Islet of Langerhans (tissue), 1 donor: Measurements from ENCODE around the gene FBXW7.

ENCODE experiments used
- FAIRE-seq: peaks from one replicate; lab custom pipeline; 2011; peaks lifted over from hg19 to GRCh38; lab: Jason Lieb, UNC

The FBXW7 gene

DNA sequence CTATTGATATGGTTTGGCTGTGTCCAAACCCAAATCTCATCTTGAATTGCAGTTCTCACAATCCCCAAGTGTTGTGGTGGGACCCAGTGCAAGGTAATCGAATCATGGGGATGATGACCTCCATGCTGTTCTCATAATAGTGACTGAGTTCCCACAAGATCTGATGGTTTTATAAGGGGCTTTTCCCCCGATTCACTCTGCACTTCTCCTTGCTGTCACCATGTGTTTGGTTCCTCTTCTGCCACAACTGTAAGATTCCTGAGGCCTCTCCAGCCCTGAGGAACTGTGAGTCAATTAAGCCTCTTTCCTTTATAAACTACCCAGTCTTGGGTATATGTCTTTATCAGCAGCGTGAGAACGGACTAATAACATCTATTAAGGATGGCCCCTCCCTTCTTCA lies 68.8 kb downstream of the FBXW7 start:
- no peak for FAIRE-seq

DNA sequence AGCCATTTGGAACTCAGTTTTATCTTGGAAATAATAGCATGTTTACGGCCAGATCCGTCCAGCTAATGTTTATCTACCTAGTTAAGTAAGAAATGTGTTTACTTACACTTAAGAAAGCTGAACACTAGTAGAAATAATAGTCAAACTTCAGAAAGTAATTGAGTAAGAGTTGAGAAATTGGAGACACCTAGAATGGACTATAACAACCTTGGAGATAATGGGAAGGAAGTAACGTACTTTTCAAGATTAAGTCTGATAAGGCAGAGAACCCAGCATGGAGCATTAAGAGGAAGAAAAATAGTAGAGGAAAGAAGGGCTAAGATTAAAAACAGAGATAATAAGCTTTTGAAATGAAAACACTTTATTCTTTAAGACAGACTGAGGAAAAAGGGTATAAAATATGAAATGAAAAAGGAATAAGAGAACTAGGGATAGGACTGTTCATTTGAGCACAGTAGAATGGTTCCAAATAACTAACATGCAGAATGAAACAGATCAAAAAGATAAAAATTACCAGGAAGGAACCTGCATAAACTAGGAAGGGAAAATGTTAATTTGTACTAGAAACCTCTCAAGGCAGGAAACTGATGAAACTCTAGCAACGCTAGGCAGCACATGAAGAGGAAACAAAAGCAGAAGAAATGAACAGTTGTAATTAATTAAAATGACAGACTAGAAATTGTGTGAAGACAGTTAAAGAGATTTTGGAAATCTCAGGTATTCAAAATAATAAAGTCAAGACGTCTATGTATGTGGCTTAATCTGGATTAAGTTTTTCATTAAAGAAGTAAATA lies 71.7 kb downstream of the FBXW7 start:
- FAIRE-seq: no peak

- no peak for FAIRE-seq
Observed at GRCh38 chr4:152463562-152463961, 72.3 kb downstream of the FBXW7 start.

DNA sequence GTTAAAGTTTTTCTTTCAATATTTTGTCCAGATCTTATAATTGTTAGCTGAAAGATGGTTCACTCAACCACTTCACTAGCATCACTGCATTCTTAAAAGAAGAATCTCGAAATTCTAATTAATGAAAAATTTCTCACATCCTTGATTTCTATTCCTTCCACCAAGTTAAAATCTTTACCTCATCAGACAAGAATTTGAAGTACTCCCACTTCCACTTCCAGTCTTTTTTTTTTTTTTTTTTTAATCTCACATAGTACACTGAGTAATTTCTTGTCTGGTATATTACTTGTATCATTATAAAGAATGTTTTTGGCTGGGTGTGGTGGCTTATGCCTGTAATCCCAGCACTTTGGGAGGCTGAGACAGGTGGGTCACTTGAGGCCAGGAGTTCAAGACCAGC lies 73.2 kb downstream of the FBXW7 start:
- no peak for FAIRE-seq

GRCh38 chr4:152462047-152462446 lies 73.8 kb downstream of the FBXW7 start:
- FAIRE-seq: no peak

DNA sequence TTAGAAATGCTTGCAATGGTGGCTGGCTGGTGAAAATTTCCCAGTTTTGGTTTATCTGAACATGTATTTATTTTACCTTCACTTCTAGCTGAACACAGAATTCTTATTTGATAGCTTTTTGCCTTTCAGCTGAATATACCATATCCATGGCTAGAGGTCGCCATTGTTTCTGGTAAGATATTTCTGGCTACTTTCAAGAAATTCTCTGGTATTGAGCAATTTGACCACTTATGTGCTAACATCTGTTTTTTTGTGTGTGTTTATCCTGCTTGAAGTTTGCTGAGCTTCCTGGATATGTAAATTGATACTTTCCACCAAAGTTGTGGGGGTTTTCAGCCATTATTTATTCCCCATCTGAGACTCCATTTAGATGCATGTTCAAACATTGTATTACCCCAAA lies 75.4 kb downstream of the FBXW7 start:
- FAIRE-seq: no peak

- no peak for FAIRE-seq
Observed at GRCh38 chr4:152459326-152459725, 76.6 kb downstream of the FBXW7 start.

GRCh38 chr4:152458801-152459302 lies 77.0 kb downstream of the FBXW7 start:
- FAIRE-seq: no peak

DNA sequence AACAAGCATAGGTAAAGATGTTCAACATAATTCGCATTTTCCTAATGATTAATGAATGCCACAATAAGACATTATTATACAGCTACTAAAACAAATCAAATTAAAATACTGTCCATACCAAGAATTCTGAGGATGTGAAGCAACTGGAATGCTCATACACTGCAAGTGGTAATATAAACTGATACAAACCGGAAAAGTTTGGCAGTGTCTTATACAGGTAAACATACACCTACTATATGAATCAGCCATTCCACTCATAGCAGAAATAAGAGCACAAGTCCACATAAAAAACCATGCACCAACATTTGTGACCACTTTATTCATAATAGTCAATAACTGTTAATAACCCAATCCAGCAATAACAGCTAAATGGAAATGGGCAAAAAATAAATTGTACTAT lies 79.3 kb downstream of the FBXW7 start:
- FAIRE-seq: no peak

DNA sequence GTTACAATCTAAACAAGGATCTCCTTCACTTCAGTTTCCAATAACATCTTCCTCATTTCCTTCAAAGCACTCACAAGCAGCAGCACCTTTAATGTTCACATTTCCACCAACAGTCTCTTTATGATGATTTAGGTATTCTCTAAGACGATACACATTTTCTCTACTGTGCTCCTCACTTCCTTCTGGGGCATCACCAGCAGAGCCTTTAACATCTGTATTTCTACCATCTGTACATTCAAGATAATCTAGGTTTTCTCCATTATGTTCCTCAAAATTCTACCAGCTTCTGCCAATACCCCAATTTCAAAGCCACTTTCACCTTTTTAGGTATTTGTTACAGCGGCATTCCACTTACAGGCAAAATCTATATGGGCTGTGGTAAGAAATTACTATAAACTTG lies 80.6 kb downstream of the FBXW7 start:
- FAIRE-seq: no peak

DNA sequence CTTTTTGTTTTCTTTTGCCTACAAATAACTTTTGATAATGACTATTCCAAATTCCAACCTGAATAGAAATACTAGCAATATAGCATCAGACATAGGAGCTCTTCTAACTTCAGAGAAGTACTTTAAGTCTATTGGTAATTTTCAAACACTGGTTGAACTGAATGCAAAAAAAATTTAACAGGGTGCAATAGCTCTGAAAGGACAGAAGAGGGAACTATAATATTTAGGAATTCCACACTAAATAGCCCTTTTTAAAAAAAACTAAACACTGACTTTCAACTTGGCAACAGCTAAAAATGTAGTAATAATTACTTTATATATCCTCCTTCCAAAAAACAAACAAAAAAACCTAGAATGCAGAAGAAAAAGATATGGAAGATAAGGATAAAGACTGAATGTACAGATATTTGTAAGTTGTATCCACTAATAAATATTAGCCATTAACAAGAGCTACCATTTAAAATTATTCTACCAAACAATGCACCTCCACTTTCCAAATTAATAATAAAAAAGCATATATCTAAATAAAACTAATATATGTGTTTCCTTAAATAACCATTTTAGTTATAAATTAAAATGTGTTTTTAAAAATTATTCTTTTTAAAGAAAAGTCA lies 81.4 kb downstream of the FBXW7 start:
- FAIRE-seq: peak; percentile 99

- FAIRE-seq: no peak
Observed at GRCh38 chr4:152451496-152451895, 84.4 kb downstream of the FBXW7 start.

GRCh38 chr4:152448854-152449253 lies 87.0 kb downstream of the FBXW7 start:
- peak; percentile 69 for FAIRE-seq

DNA sequence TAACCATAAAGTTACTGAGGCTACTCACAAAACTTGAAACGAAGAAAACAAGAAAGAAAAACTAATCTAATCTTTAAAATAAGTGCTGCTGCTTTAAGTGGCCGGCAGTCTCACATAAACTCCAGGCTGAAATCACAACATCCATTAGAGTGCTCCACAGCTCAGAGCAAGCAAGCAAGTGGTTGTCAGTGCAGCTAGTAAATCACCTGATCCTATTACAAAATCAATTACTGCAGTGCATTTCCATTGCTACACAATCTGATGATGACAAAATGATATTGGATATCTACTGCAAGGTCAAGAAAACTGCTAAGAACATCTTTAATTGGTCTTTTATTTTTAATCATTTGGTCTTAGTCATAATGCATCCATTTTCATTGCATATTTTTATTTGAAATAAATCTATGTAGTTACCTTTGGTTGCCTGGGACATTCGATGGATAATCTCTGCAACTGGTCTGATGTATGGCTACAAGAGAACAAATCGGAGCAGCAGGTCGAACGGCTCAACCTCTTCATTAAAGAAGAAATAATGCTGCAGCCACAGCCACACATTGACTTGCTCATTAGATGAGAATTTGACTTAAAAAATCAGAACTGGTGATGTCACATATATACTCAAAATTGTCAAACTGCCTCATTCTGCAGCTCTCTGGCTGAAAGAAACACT lies 87.7 kb downstream of the FBXW7 start:
- FAIRE-seq: peak; percentile 86

DNA sequence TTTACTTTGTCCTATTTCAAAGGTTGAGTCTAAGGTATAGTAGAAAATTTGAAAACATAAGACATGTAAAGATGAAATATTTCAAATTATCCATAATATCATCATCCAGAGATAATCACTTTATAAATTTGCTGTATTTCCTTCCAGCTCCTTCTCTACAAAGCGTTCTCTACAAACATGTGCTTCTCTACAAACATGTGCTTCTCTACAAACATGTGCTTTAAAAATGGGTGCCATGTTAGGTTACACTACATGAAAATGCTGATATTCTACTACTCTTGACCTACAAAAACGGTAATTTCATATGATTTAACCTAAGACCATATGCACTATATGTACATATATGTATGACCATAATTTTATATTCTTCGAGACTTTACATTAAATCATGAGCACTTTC lies 92.0 kb downstream of the FBXW7 start:
- peak; percentile 5 for FAIRE-seq

- no peak for FAIRE-seq
Observed at GRCh38 chr4:152437561-152437960, 98.3 kb downstream of the FBXW7 start.

DNA sequence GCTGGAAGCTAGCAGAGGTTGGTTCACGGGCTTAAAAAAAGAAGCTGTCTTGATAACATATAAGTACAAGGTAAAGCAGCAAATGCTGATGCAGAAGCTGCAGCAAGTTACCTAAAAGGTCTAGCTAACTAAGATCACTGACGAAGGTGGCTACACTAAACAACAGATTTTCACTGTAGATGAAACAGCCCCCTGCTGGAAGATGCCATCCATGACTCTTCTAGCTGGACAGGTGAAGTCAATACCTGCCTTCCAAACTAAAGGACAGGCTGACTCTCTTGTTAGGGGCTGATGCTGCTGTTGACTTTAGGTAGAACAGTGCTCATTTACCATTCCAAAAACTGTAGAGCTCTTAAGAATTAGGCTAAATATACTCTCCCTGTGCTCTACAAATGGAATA lies 99.5 kb downstream of the FBXW7 start:
- no peak for FAIRE-seq

GRCh38 chr4:152434011-152434410 lies 101.9 kb downstream of the FBXW7 start:
- no peak for FAIRE-seq

DNA sequence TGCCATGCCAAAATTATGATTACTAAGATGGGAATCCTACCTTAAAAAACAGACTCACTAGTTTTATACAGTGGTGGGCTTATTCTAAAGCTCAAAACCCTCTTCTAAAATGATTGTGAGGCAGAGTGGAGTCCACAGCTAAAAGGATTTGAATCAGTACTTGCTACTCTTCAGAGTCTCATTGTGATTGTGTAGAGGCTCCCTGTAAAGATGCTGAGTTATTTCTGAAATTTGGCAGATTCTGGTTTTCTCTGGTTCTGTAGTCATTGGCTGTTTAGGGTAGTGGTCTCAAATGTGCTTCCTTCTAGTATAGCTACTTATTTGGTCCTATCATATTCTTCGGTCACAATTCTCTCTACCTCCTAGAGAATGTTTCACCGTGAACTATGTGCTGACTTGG lies 104.1 kb downstream of the FBXW7 start:
- FAIRE-seq: no peak

DNA sequence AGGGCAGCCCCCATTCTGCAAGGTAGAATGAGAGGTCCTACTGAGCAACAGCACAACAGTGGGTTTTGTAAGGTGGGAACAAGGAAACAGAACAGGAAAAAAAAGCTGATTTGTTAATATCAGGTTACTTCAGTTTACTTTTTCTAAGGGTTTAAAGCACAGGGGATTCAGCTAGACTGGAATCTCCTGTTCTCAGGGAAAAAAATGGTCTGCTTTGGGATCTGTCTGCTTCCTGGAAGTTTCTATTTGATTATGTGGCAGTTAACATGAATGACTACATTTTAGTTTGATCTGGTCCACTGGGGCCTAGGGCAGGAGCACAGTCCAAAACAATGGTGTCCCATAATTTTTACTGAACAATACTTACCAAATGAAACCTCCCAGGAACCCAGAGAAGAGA lies 104.6 kb downstream of the FBXW7 start:
- FAIRE-seq: no peak

DNA sequence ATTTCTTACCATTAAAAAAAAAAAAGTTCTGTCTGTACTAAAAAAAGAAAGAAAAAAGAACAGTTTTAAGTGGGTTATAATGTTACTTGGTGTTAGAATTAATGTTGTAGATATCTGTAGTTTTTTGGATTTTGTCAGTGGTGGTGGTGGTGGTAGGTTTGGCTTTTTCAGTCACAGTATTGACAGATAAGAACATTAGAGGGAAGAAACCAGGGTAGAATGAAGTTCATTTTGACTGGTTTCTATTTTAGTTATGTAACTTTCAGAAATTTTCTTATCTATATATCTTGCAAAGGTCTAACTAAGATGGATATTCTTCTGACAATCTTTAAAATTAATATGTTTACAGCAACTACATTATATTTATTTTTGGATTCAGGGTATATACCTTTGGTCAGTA lies 105.4 kb downstream of the FBXW7 start:
- FAIRE-seq: peak; percentile 17

DNA sequence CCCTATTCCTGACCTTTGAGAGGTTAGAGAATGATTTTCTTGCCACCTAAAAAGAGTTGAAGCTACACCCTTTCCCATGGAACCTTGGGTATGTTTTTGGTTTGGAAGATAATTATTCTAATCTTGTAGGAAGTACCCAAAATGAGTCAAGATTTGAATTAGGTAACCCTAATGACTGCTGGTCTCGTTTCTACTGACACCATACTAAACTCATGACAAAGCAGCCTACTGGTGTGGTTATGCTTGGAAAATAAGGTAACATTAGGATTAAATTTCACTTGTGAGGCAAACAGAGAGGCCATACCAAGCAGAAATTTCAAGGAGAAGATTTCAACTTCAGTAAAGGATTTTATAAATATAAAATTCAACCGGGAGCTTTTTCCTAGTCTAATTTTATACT lies 107.9 kb downstream of the FBXW7 start:
- no peak for FAIRE-seq

GRCh38 chr4:152424977-152425376 lies 110.9 kb downstream of the FBXW7 start:
- no peak for FAIRE-seq
